Neutrophil (primary cell): ENCODE data around the gene DNAH3.

Experiments used
- H3K27ac ChIP-seq: fragments of 200-600 bp; sonication (generic); 2 replicates; pipeline ENCODE4 v1.5.1; 2016; ENCODE audit warnings: mild to moderate bottlenecking, moderate library complexity
- H3K27me3 ChIP-seq: fragments of 200-600 bp; sonication (generic); 2 replicates; pipeline ENCODE4 v1.6.0; 2016; ENCODE audit warnings: mild to moderate bottlenecking
- H3K36me3 ChIP-seq: fragments of 200-600 bp; sonication (generic); 2 replicates; pipeline ENCODE4 v1.5.1; 2017
- H3K4me1 ChIP-seq, 2 experiments: fragments of 200-600 bp in 1 of 2; sonication (generic) in 1 of 2; 1 replicate in 1 of 2; 2 replicates in 1 of 2; pipeline versions ENCODE4 v1.5.1 to v1.6.1; 2013 to 2016; ENCODE audit warnings: low read depth in 1 of 2, low read length in 1 of 2, mild to moderate bottlenecking in 1 of 2, moderate library complexity in 1 of 2; ENCODE audit not compliant: control insufficient read depth in 1 of 2, insufficient read depth in 1 of 2
- H3K4me3 ChIP-seq, 2 experiments: fragments of 200-600 bp in 1 of 2; sonication (generic) in 1 of 2; 1 replicate in 1 of 2; 2 replicates in 1 of 2; pipeline ENCODE4 v1.5.1; 2013 to 2016; ENCODE audit warnings: low read depth in 1 of 2, low read length in 1 of 2, mild to moderate bottlenecking in 1 of 2, moderate library complexity in 1 of 2
- H3K9me3 ChIP-seq: fragments of 200-600 bp; sonication (generic); 2 replicates; pipeline ENCODE4 v1.5.1; 2016
- TF ChIP-seq, protein P1 (sequence below): fragments of 200-600 bp; sonication (generic); IDR thresholded peaks from 2 replicates; pipeline ENCODE4 v1.5.1; 2016; ENCODE audit warnings: antibody characterized with exemption

DNAH3 gene

DNA sequence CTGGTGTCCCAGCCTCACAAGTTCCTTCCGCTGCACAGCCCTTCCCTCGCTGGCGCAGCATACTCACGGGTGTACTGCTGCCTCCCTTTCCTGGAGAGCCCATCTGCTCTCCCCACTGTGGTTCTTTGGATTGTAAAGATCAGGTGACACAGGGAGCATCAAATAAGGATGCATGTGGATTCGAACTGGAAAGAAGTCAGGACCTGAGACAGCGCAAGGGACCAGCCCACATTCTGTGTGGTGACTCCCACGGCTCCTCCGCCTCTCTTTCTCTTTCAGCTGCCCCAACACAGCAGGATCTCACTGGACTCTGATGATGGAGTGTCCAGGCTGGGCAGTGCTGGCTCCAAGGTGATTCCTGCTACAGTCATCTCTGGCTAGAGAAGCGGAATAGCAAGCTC is 15.9 kb upstream of the DNAH3 start:
- Histone ChIP-seq H3K27me3 (no peaks in the 10 kb centered on the region), H3K27ac (no peak overlapping the region), H3K9me3 (no peaks in the 10 kb centered on the region), H3K4me1 (no peaks in the 10 kb centered on the region), H3K36me3 (peaks cover 14% of the 10 kb centered on the region), H3K4me3 (no peak overlapping the region)
- TF ChIP-seq, protein P1, sequence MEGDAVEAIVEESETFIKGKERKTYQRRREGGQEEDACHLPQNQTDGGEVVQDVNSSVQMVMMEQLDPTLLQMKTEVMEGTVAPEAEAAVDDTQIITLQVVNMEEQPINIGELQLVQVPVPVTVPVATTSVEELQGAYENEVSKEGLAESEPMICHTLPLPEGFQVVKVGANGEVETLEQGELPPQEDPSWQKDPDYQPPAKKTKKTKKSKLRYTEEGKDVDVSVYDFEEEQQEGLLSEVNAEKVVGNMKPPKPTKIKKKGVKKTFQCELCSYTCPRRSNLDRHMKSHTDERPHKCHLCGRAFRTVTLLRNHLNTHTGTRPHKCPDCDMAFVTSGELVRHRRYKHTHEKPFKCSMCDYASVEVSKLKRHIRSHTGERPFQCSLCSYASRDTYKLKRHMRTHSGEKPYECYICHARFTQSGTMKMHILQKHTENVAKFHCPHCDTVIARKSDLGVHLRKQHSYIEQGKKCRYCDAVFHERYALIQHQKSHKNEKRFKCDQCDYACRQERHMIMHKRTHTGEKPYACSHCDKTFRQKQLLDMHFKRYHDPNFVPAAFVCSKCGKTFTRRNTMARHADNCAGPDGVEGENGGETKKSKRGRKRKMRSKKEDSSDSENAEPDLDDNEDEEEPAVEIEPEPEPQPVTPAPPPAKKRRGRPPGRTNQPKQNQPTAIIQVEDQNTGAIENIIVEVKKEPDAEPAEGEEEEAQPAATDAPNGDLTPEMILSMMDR, result no peak

DNA sequence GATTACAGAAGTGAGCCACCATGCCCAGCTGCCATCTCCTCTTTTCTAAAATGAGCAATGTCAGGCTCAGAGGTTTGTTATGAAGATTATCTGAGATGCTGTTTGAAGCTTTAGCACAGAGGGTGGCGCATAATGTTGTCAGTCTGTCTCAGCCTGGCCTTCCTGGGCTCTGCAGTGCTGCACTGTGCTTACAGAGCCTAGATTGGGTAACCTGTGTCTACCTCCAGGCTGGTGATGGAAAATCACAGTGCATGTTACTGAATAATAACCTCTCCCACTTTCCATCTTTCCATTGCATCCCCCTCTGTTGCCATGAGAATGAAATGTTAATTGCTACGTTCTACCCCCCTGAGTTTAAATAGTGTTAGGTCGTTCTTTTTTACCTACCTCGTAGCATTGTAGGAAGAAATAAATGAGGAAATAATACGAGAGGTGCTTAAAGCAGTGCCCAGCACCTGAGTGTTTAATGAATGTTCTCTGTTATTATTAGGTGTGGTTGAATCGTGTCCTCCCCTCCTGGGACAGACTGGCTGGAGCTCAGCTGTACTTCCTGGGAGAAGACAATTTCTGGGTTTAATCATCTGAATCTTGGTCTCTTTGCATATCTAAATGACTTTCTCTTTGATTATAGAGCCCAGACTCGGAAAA is 14.0 kb upstream of the DNAH3 start:
- Histone ChIP-seq H3K27me3 (no peaks in the 10 kb centered on the region), H3K27ac (no peak overlapping the region), H3K9me3 (no peaks in the 10 kb centered on the region), H3K4me1 (peaks cover under 1 to 2% of the 10 kb centered on the region in 2 experiments), H3K4me3 (no peak overlapping the region), H3K36me3 (no peaks in the 10 kb centered on the region)
- TF ChIP-seq, protein P1, result no peak

DNA sequence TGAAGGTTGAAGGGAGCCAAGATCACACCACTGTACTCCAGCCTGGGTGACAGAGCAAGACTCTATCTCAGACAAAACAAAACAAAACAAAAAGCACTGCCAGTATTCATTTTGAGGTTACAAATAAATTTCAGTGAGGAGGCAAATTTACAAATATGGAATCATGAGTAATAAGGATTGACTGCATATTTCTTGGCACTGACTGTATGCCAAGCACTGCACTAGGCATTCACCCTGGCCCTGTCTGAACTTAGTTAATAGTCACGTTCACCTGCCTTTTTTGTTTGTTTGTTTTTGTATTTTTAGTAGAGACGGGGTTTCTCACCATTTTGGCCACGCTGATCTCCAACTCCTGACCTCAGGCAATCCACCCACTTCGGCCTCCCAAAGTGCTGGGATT is 12.9 kb upstream of the DNAH3 start:
- no peaks in the 10 kb centered on the region for H3K36me3 ChIP-seq
- no peak overlapping the region for H3K27ac ChIP-seq
- H3K4me1 ChIP-seq, result peaks cover 9 to 13% of the 10 kb centered on the region in 2 experiments
- H3K9me3 ChIP-seq, result no peaks in the 10 kb centered on the region
- no peak overlapping the region for H3K4me3 ChIP-seq
- TF ChIP-seq, protein P1, result no peak
- no peaks in the 10 kb centered on the region for H3K27me3 ChIP-seq

DNA sequence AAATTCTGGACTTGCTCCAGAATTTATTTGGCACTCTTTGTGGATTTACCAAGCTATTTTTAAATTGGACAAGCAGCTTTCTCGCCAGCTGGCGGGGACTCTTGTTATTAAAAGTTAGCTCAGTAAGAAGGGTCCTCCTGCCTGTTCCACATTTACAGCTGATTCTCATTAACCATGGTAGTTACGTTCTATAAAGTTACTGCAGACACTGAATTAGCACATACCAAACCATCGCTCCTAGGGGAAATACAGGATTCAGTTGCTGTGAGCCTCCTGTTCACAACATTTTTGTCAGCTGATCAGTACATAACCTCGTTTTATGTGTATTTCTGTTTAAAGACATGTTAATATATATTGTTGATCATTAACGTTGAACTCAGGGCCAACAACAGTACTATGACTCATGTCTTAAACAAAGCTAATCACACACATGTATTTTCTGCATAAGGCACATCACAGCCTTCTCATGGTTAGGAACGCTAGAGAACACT is 12.1 kb upstream of the DNAH3 start:
- H3K4me3 ChIP-seq, result no peak overlapping the region
- H3K9me3 ChIP-seq, result no peaks in the 10 kb centered on the region
- no peak overlapping the region for H3K27ac ChIP-seq
- TF ChIP-seq, protein P1, result no peak
- no peaks in the 10 kb centered on the region for H3K36me3 ChIP-seq
- no peaks in the 10 kb centered on the region for H3K27me3 ChIP-seq
- H3K4me1 ChIP-seq, result peaks cover 16 to 21% of the 10 kb centered on the region in 2 experiments

DNA sequence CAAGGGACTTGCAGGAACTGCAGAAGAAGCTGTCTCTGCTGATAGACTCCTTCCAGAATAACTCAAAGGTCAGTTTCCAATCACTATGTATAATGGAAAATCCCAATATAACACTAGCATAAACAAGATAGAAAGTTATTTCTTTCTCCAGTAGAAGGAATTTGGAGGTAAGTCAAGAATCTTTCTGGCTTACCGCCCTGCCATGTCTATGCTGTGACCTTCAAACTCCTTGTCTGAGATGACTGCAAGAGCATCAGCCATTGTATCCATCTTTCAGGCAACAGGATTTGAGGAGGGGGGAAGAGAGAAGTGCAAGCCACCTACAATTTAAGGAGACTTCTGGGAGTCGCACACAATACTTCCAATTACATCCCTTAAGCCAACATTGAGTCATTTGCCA is 10.6 kb upstream of the DNAH3 start:
- TF ChIP-seq, protein P1, result no peak
- no peak overlapping the region for H3K27ac ChIP-seq
- H3K9me3 ChIP-seq, result no peaks in the 10 kb centered on the region
- no peak overlapping the region for H3K4me3 ChIP-seq
- H3K36me3 ChIP-seq, result no peaks in the 10 kb centered on the region
- H3K27me3 ChIP-seq, result no peaks in the 10 kb centered on the region
- H3K4me1 ChIP-seq, result peaks cover 16 to 24% of the 10 kb centered on the region in 2 experiments
